ENCODE data around the gene NCF2.

NCF2 gene

GRCh38 chr1:183548116-183548515, 42.1 kb downstream of the NCF2 start:
- no peak for DNase-seq

- DNase-seq, result no peak
Measured at GRCh38 chr1:183546427-183546826, 43.8 kb downstream of the NCF2 start.

- no peak for DNase-seq
Measured at GRCh38 chr1:183544598-183545297, 45.5 kb downstream of the NCF2 start.

- DNase-seq, result peak; percentile 55
Measured at GRCh38 chr1:183543619-183544204, 46.5 kb downstream of the NCF2 start.

DNA sequence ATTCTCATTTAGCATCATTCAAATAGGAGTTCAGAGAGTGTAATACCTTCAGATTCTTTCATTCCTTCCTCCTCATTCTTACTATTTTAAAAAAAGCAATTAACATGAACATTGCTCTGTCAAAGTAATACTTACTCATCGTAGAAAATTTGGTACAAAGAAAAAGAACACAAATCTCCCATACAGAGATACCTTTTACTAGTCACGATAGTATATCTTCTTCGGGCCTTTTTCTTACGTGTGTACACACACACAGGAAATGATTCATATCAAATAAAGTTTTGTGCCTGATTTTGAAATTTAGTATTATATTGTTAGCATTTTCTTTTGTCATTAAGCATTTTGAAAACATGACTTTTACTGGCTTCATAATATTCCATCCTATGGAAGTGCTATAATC, 52.9 kb downstream of the NCF2 start:
- DNase-seq, result no peak

- no peak for DNase-seq
Measured at GRCh38 chr1:183533617-183534174, 56.6 kb downstream of the NCF2 start.

GRCh38 chr1:183528577-183528976, 61.7 kb downstream of the NCF2 start:
- DNase-seq, result no peak

GRCh38 chr1:183522104-183522503, 68.2 kb downstream of the NCF2 start:
- DNase-seq, result no peak

GRCh38 chr1:183520379-183520778, 69.9 kb downstream of the NCF2 start:
- no peak for DNase-seq

GRCh38 chr1:183517401-183517800, 72.9 kb downstream of the NCF2 start:
- DNase-seq, result no peak

DNA sequence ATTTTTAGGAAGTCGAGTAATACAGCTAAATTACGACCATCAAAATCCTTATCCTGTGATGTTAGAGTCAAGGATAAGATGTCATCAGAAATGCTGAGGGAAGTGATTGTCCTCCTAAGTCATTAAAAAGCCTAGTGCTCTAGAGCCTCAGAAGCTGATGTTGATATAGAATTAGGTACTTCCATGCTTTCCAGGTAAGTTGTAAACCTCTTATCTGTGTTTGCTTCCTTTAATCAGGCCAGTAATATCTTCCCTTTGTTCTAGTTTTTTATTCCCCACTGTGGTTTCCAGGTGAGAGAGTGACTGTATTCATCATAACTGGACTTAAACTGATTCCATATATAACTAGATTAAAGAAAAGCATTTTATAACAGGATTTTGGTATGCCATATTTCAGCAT, 73.5 kb downstream of the NCF2 start:
- no peak for DNase-seq

DNA sequence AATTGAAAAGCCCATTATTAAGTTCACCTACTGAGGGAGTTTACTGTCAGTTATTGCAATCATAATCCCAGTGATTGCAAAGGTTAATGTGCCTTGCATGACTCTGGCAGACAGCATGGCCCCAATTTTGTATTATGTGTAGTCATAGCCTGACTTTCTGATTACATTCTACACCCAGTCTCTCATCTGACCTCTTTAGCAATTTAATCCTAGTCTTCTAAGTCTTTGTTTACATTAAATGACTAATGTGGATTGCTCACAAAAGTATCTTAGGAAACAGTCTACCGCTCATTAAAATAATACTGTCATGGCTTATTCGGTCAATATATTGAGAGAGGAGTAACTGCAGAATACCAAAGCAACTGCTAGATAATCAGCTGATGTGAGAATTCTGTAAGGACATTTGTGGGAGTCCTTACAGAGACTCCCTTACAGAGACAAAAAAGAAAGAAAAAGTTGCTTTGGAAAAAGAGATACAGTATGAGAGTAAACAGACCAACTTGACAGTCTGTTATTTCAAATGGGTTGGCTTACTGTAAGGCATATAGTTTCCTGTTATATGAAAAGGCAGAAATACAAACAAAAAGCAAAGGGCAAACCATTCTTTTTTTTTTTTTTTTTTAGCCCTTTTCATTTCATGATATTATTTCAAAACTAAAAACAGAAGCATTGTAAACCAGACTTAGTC, 75.1 kb downstream of the NCF2 start:
- DNase-seq, result no peak

DNA sequence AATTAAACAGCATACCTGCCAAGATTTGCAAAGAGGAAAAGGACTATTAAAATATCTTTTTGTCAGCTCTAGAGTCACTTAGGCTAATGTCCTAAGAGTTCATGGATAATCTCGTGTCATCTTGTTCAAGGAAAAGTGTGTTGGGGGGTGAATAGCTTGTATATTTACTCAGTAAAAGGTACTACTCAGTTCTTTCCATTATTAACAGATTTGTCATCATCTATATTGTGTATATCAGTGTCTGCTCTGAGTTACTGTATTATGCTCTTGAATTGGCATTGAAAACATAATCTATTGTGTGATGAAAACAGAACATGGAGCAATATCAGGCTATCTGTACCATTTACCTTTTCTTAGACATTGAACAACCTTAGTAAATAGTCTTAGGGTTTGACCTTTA, 76.0 kb downstream of the NCF2 start:
- no peak for DNase-seq

GRCh38 chr1:183512450-183512849, 77.8 kb downstream of the NCF2 start:
- no peak for DNase-seq

DNA sequence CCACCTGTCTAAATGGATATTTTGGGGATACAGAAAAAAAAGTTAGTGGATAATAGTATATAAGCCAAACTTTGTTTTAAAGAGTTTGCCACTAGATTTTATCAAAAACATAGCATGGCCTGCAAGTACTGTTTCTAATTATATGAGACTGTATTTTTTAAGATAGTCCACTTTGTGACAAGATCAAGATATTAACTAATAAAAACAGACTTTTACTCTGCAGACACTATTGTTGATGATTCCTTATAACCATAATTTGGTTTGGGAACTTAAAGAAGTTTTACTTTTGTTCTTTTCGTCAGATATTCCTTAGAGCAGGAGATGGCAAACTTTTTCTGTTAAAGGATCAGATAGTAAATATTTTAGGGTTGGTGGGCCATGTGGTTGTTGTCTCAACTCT, 81.6 kb downstream of the NCF2 start:
- DNase-seq, result no peak

DNA sequence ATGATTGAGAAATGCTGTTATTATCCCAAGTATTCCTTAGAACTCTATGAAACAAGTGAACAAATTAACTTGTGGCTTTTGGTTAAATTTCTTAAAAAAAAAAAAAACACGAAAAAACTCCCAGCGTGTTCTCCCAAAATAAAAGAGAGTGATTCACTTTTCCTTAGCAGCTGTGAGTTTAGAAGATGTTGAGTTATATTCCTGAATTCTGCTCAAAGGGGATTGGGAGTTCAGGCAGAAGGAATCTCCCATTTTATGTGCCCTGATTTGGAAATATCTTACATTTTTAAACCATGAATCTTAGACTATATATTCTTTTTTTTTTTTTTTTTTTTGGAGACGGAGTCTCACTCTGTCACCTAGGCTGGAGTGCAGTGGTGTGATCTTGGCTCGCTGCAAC, 83.7 kb downstream of the NCF2 start:
- no peak for DNase-seq

All from activated CD4-positive, alpha-beta T cell treated with anti-CD3 and anti-CD28 coated beads, Interleukin-2, Interleukin-6, amounts not matched to agents 100 ng/mL and 50 ng/mL, durations not matched to agents 16 hours and 8 hours (primary cell).